Stomach (tissue), 9 donors: Measurements from ENCODE around the gene URI1. TPM values are rescaled to one million over a fixed set of nuclear protein-coding genes. Genes with fewer than 3 reads are reported as not detected.
"Not testable (repeated sequence)": the region's sequence is repeated elsewhere in the genome, so short reads cannot be mapped to it uniquely, and the experiment has no call there.

Experiments used
- DNase-seq, 2 donors: peaks; one replicate each; pipeline versions ENCODE4 v3.0.0 to v3.0.0-alpha.2; 2013 to 2019
- H3K27ac ChIP-seq, 5 donors: fragments of 200-600 bp in 4 of 5; sonication (generic) in 4 of 5; one replicate each; pipeline ENCODE4 v1.5.1; 2013 to 2019; ENCODE audit warnings: mild to moderate bottlenecking in 1 of 5, moderate library complexity in 1 of 5
- H3K27me3 ChIP-seq, 3 donors: fragments of 200-600 bp; sonication (generic); one replicate each; pipeline ENCODE4 v1.5.1; 2017 to 2019; ENCODE audit warnings: mixed run types in 1 of 3
- H3K36me3 ChIP-seq, 4 donors: fragments of 200-600 bp; sonication (generic); 1 replicate in 3 of 4; 2 replicates in 1 of 4; pipeline ENCODE4 v1.5.1; 2016 to 2019
- H3K4me1 ChIP-seq, 4 donors: fragments of 200-600 bp; sonication (generic); one replicate each; pipeline ENCODE4 v1.5.1; 2016 to 2019
- H3K4me3 ChIP-seq, 4 donors: fragments of 200-600 bp; sonication (generic) in 3 of 4; one replicate each; pipeline ENCODE4 v1.5.1; 2016 to 2019; ENCODE audit warnings: mild to moderate bottlenecking in 1 of 4
- H3K9me3 ChIP-seq, 4 donors: fragments of 200-600 bp; sonication (generic); one replicate each; pipeline ENCODE4 v1.5.1; 2016 to 2019
- CTCF ChIP-seq, 7 experiments: fragments of 450-650 bp in 4 of 7; fragments of 200-600 bp in 3 of 7; sonication (generic) in 3 of 7; IDR thresholded peaks; one replicate each; pipeline ENCODE4 v1.5.1; 2016 to 2019; ENCODE audit warnings: antibody characterized with exemption in 7 of 7, control low read depth in 2 of 7, mild to moderate bottlenecking in 1 of 7
- EP300 ChIP-seq: sonication (generic); formaldehyde crosslinking; IDR thresholded peaks from one replicate; pipeline ENCODE4 v1.6.1; 2017; ENCODE audit warnings: antibody characterized with exemption
- POLR2A ChIP-seq, 4 donors: fragments of 450-650 bp; IDR thresholded peaks; one replicate each; pipeline ENCODE4 v1.6.1; 2016; ENCODE audit warnings: antibody characterized with exemption in 4 of 4, control low read depth in 2 of 4, mild to moderate bottlenecking in 1 of 4, moderate library complexity in 1 of 4
- POLR2AphosphoS5 ChIP-seq, 3 donors: sonication (generic); formaldehyde crosslinking; IDR thresholded peaks; one replicate each; pipeline ENCODE4 v1.6.1; 2016; ENCODE audit warnings: antibody characterized with exemption in 3 of 3
- WGBS, 5 donors: extraction: QIAGEN DNeasy Blood & Tissue Kit in 3 of 5; methylation state at CpG; one replicate each; pipeline versions ENCODE4 v1.1.5 to v1.1.7; 2013 to 2018; 5-methylcytosine and 5-hydroxymethylcytosine counted together
- intact Hi-C: fragments of 100-400 bp; cut with DNase I; formaldehyde crosslinking; loops from one replicate; pipeline ENCODE4 v1.15.1; 2023; ENCODE audit warnings: low total_unique reads
- polyA plus RNA-seq, 3 donors: library from polyadenylated mRNA; stranded (reverse); fragments of 200-250 nt; gene quantifications; one replicate each; pipeline ENCODE4 v1.2.3, GENCODE V29; 2013
- total RNA-seq, 5 donors: library from RNA; depleted of rRNA; stranded (reverse); fragments of >200 nt; gene quantifications; one replicate each; pipeline versions ENCODE4 v1.1.0 to v1.2.3, GENCODE V29; 2014 to 2016
- donor health status: healthy with polysubstance abuse.
- donor health status: Bipolar disorder and iron deficiency.
- donor health status: healthy.

The URI1 gene
- total and polyA plus RNA-seq, 8 donors: 19.7 to 122 (median 58.5) TPM

GRCh38 chr19:29946645-29947044, 4.6 kb downstream of the URI1 start:
- Histone ChIP-seq H3K27me3 (no peaks in the 10 kb centered on the region), H3K27ac (no peak overlapping the region), H3K4me1 (peaks cover 22 to 60% (median 40%) of the 10 kb centered on the region in 4 donors), H3K36me3 (no peaks in the 10 kb centered on the region), H3K9me3 (no peaks in the 10 kb centered on the region), H3K4me3 (no peak overlapping the region)
- DNase-seq: no peak
- intact Hi-C loops: no loop called here
- 86 to 94% (median 90%) methylated on average over 2 of the region's 2 CpGs for WGBS, 5 donors
- TF ChIP-seq POLR2AphosphoS5 (IDR thresholded peaks at IDR 0.05): no peak
- TF ChIP-seq CTCF (IDR thresholded peaks at IDR 0.05): no peak
- TF ChIP-seq EP300: no peak
- no peak for TF ChIP-seq POLR2A (IDR thresholded peaks at IDR 0.05)

DNA sequence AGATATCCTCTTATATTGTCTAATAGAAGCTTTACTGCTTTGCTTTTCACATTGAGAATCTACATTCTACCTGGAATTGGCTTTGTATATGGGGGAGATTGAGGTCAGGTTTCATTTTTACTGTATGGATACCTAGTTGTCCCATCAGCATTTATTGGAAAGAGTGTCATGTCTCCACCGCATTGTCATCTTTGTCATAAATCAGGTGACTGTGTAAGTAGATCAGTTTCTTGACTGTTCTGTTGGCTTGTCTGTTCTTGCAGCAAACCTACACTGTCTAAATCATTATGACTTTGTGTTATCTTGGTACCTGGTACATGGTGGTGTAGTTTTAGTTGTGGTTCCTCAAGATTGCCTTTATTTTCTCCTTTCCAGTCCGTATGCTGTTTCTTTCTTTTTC, 5.8 kb downstream of the URI1 start:
- Histone ChIP-seq H3K4me1 (peaks cover 20 to 58% (median 40%) of the 10 kb centered on the region in 4 donors), H3K27ac (no peak overlapping the region), H3K27me3 (no peaks in the 10 kb centered on the region), H3K4me3 (no peak overlapping the region), H3K9me3 (no peaks in the 10 kb centered on the region), H3K36me3 (no peaks in the 10 kb centered on the region)
- WGBS, 5 donors: 70 to 80% (median 75%) methylated on average over 2 of the region's 2 CpGs
- intact Hi-C loops: no loop called here
- no peak for TF ChIP-seq CTCF (IDR thresholded peaks at IDR 0.05)
- no peak for TF ChIP-seq EP300
- no peak for TF ChIP-seq POLR2A (IDR thresholded peaks at IDR 0.05)
- no peak for TF ChIP-seq POLR2AphosphoS5 (IDR thresholded peaks at IDR 0.05)
- no peak for DNase-seq

DNA sequence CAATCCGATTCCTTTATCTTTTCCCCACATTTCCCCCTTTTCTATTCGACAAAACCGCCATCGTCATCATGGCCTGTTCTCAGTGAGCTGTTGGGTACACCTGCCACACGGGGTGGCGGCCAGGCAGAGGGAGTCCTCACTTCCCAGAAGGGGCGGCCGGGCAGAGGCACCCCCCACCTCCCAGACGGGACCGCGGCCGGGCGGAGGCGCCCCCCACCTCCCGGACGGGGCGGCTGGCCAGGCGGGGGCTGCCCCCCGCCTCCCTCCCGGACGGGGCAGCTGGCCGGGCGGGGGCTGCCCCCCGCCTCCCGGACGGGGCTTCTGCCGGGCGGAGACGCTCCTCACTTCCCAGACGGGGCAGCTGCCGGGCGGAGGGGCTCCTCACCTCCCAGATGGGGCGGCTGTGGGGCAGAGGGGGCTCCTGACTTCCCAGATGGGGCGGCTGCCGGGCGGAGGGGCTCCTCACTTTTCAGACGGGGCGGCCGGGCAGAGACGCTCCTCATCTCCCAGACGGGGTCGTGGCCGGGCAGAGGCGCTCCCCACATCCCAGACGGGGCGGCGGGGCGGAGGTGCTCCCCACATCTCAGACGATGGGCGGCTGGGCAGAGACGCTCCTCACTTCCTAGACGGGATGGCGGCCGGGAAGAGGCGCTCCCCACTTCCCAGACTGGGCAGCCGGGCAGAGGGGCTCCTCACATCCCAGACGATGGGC, 6.9 kb downstream of the URI1 start:
- H3K9me3 ChIP-seq, DNase-seq, H3K27me3 ChIP-seq, H3K27ac ChIP-seq, H3K36me3 ChIP-seq, H3K4me3 ChIP-seq, intact Hi-C loops: not testable (repeated sequence)
- 94 to 97% (median 96%) methylated on average over 26 to 57 of the region's 57 CpGs for WGBS, 5 donors
- H3K4me1 ChIP-seq: peaks cover 10 to 47% (median 32%) of the 10 kb centered on the region in 4 donors

DNA sequence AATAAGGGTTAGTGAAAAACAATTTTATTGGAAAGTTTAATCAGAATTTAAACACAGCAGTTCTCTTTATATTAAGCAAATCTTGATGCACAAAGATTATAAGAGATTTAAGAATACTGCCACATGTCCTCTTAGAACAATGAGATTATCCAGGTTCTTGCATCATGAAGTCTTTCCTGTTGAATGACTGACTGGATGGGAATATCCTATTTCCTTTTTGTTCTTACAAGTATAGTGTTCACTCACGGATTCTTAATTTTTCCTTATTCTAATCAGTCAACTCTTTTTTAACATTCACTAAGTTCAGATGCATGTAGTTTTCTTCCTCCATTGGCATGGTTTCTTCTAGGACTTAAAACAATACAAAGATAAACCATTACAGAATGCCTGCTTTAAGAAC, 10.1 kb downstream of the URI1 start:
- peaks cover 0 to 15% (median 11%) of the 10 kb centered on the region in 4 donors for H3K4me1 ChIP-seq
- H3K27me3 ChIP-seq: no peaks in the 10 kb centered on the region
- H3K4me3 ChIP-seq: no peak overlapping the region
- TF ChIP-seq POLR2AphosphoS5 (IDR thresholded peaks at IDR 0.05) (no peak), POLR2A (IDR thresholded peaks at IDR 0.05) (no peak), EP300 (no peak), CTCF (IDR thresholded peaks at IDR 0.05) (no peak)
- WGBS, 5 donors: 81 to 89% (median 88%) methylated on average over 1 of the region's 1 CpG
- intact Hi-C loops: no loop called here
- DNase-seq: no peak
- no peaks in the 10 kb centered on the region for H3K9me3 ChIP-seq
- no peak overlapping the region for H3K27ac ChIP-seq
- H3K36me3 ChIP-seq: no peaks in the 10 kb centered on the region

DNA sequence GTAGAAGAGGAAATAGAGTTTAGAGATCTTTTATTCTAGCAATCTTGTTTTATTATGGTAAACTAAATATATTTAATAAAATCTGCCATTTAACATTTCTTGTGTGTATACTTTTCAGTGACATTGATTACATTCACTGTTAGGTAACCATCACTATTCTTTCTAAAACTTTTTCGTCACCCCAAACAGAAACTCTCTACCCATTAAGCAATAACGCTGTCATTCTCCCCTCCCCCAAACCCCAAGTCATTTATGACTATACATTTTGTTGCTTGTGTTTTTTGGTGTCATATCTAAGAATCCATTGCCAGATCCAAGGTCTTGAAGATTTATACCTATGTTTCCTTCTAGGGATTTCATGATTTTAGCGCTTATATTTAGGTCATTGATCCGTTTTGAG, 10.6 kb downstream of the URI1 start:
- peaks cover 0 to 11% (median 8%) of the 10 kb centered on the region in 4 donors for H3K4me1 ChIP-seq
- TF ChIP-seq POLR2A (IDR thresholded peaks at IDR 0.05): no peak
- TF ChIP-seq CTCF (IDR thresholded peaks at IDR 0.05): no peak
- no peak for TF ChIP-seq POLR2AphosphoS5 (IDR thresholded peaks at IDR 0.05)
- no peak for TF ChIP-seq EP300

More for the DNA sequence above, 10.6 kb downstream of the URI1 start:
- no peak overlapping the region for H3K27ac ChIP-seq
- intact Hi-C loops: no loop called here
- no peaks in the 10 kb centered on the region for H3K9me3 ChIP-seq
- 68 to 85% (median 70%) methylated on average over 4 of the region's 4 CpGs for WGBS, 5 donors
- no peaks in the 10 kb centered on the region for H3K36me3 ChIP-seq
- no peak for DNase-seq
- no peaks in the 10 kb centered on the region for H3K27me3 ChIP-seq
- H3K4me3 ChIP-seq: no peak overlapping the region
